Measurements from ENCODE around the gene MRPL50.
"Not testable (repeated sequence)": the region's sequence is repeated elsewhere in the genome, so short reads cannot be mapped to it uniquely, and the experiment has no call there.

Gene MRPL50

DNA sequence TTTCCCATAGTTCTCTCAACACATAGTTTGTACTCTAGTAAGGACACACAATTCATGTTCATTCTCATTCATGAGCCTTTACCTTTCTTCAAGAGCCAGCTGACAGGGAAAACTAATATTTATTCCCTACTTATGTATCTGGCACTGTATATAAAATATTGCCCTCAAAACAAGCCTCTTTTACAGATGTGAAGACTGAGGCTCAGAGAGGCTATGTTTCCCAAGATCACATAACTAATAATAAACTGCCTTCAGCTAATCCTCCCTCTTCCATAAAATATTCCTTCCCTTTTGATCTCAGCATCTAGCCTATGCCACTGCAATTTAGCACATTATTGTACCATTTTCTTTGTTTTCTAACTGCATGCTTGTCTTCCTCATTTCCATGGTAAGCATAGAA is 19.0 kb upstream of the MRPL50 start:
- no peak for DNase-seq

DNA sequence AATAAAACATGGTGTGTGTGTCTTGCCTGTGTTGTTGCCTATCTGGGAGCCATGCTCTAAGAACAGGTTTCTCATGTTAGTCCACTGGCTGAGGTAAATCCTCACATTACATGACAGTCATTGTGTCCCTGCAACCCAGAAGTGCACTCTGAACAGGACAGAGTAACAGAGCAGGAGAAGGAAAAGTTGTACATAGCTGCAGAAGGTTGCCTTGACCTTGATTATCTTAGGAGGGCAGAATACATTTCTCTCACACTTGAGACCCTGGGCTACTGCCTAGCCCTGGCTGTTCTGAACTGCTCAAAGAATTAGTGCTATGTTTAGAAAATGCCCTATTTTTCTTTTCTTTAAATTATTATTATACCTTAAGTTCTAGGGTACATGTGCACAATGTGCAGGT is 17.2 kb upstream of the MRPL50 start:
- DNase-seq: no peak

DNA sequence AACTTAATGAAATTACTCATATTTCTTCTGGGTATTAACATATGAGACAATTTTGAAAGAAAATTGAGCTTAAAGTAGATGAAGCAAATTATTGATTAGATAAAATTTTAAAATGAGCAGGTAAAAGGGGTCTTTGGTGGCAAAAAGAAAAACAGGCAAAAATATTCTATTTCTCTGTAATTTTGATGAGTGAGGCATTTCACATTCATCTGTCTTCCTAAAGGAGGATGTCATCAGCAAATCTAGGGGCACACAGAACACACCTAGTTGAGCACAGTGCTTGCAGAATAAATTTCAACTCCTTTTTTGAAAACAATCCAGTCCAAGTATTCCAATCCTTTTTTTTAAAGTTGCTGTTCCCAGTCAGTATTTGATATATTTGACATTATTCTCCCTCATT is 16.4 kb upstream of the MRPL50 start:
- DNase-seq: no peak

DNA sequence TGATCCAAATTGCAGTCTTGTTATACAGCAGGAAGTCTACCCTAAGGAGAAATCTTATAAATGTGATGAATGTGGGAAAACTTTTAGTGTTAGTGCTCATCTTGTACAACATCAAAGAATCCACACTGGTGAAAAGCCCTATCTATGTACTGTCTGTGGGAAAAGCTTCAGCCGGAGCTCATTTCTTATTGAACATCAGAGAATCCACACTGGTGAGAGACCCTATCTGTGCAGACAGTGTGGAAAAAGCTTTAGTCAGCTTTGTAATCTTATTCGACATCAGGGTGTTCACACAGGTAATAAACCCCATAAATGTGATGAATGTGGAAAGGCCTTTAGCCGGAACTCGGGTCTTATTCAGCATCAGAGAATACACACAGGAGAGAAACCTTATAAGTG is 10.7 kb upstream of the MRPL50 start:
- no peak for DNase-seq

DNA sequence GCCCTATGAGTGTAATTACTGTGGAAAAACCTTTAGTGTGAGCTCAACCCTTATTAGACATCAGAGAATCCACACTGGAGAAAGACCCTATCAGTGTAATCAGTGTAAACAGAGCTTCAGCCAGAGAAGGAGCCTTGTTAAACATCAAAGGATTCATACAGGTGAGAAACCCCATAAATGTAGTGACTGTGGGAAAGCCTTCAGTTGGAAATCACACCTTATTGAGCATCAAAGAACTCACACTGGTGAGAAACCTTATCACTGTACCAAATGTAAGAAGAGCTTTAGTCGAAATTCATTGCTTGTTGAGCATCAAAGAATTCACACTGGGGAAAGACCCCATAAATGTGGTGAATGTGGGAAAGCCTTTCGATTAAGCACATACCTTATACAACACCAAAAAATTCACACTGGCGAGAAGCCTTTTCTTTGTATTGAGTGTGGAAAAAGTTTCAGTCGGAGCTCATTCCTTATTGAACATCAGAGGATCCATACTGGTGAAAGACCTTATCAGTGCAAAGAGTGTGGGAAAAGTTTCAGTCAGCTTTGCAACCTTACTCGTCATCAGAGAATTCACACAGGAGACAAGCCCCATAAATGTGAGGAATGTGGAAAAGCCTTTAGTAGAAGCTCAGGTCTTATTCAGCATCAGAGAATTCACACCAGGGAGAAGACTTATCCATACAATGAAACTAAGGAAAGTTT is 10.1 kb upstream of the MRPL50 start:
- no peak for DNase-seq

DNA sequence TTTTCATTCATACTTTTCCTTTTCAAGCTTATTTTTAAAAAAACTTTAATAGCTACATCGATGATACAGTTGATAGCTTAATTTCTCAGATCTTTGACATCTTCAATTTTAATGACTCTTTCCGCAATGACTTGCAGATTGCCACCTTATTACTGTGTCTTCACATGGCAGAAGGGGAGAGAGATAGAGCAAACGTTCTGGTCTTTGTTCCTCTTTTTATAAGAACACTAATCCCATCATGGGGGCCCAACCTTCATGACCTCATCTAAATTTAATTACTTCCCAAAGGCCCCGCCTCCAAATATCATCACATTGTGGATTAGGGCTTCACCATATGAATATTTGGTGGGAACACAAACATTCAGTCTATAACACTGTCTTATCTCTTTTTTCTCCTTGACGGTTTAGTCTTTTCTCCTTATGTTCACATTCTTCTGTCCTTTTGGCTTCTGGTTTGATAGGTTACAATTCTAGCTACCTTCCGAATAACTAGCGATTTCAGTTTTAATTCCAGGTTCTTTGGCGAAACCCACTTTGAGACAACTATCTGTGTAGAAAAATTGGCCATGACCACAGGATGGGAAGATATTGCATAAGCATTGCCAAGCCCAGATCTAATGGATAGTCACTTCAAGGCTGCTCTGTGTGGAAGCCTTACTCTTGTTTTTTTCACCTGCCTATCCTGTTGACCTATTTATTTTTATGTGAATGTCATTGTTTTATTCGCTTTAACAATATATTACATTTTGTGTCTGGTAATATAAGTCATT is 5.3 kb upstream of the MRPL50 start:
- no peak for DNase-seq

DNA sequence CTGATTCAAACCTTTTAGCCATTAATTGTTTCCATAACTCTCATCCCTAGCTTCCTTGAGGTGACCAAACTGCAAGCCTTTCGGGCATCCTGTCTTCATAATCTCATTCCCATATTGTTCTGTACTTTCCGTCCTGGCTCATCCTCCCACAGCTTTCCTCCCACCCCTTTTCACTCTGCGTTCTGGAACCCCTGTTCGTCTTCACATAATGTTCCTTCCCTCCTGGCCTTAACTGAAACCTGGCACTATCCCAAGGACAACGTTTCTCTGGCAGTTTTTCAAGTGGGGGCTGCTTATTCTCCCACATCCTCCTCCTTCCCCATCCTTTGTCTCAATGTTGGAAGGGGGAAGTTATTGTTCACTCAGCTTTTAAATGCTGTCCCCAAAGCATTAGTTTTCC is 1.7 kb upstream of the MRPL50 start:
- DNase-seq: no peak

DNA sequence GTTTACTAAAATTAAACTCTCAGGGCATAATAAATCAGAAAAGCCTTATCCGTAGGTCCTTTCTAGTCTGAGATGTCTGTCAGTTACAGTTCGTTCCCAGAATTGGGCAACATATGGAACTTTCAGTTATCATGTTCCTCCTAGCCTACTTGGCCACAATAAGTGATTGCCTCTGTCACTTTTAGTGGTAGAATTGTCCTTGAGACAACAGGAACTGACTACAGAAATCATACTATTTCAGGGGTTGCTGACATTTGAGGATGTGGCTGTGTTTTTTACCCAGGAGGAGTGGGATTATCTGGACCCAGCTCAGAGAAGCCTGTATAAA is 1.2 kb upstream of the MRPL50 start:
- peak; percentile 22 for DNase-seq

DNA sequence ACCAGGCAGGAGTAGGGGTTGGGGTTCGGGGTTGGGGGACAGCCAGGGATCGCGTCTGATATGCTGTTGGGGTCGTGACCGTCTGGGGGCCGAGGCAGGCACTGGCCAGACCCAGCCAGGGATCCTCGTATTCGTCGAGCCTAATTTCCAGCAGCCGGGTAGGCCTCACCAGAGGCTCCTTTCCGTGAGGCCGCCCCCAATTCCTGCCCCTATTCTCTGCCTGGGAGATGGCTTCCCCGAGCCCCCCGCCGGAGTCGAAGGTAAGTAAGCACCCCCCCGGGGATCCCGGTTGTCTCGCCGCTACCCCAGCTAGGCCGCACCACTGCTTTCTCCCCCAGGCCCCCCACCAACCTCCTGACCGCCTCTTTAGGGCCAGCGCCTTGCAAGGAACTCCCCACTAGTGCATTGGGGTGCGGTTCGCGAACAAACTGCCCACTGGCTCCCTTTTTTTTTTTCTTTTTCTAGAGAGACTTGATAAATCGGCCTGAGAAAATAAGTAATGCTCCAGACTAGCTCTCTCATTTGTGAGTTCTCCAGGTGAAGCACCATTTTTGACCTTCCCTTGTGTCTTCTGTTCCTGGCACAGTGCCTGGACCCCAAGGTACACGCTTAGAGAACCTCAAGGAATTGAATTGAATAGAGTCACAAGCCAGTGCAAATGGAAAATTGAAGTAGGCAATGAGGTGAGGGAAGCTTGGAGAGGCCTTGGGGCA is 668 bp upstream of the MRPL50 start:
- peak; percentile 27 for DNase-seq

DNA sequence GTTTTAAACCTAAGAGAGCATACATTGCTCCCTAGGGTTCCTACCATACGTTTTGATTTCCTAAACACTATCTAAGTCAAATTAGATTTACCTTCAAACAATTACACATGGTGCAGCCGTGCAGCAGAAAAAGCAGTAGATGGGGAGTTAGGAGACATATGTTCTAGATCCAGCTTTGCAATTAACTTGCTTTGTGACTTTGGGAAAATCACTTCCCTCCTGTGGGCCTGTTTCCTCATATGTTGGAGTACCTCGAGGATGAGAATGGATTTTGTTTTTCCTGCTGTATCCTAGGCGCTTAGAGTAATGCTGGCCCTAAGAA is 711 bp downstream of the MRPL50 start:
- peak; percentile 37 for DNase-seq

DNA sequence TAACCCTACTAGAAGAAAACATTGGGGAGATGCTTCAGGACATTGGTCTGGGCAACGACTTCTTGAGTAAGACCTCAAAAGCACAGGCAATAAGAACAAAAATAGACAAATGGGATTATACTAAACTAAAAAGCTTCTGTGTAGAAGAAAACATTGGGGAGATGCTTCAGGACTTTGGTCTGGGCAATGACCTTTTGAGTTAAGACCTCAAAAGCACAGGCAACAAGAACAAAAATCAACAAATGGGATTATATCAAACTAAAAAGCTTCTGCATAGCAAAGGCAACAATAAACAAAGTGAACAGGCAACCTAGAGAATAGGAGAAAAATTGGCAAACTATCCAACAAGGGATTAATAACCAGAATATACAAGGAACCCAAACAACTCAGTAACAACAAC is 3.7 kb downstream of the MRPL50 start:
- no peak for DNase-seq

DNA sequence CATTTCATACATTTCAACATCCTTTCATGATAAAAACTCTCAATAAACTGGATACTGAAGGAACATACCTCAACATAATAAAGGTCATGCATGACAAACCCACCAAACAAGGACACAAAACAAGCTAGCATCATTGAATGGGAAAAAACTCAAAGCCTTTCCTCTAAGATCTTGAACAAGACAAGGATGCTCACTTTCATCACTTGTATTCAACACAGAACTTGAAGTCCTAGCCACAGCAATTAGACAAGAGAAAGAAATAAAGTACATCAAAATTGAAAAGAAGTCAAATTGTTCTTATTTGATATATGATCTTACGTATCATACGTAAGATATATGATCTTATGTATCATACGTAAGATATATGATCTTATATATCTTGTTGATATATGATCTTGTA is 5.3 kb downstream of the MRPL50 start:
- DNase-seq: no peak

DNA sequence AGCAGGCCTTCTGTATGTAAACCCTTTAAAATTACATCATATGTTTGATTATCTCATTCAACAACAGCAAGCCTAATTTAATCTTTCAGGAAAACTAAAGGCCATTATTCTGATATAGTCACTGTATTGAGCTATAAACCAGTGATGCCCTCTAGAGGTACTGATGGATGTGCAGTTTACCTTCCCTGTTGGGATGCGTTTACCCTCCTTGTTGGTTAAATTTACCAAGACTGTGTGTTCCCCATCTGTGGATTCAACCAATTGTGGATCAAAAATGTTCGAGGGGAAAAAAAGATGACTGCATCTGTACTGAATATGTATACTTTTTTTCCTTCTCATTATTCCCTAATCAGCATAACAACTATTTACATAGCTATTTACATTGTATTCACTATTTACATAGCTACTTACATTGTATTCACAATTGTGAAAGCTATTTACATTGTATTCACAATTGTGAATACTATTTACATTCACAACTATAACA is 9.9 kb downstream of the MRPL50 start:
- DNase-seq: peak; percentile 24

DNA sequence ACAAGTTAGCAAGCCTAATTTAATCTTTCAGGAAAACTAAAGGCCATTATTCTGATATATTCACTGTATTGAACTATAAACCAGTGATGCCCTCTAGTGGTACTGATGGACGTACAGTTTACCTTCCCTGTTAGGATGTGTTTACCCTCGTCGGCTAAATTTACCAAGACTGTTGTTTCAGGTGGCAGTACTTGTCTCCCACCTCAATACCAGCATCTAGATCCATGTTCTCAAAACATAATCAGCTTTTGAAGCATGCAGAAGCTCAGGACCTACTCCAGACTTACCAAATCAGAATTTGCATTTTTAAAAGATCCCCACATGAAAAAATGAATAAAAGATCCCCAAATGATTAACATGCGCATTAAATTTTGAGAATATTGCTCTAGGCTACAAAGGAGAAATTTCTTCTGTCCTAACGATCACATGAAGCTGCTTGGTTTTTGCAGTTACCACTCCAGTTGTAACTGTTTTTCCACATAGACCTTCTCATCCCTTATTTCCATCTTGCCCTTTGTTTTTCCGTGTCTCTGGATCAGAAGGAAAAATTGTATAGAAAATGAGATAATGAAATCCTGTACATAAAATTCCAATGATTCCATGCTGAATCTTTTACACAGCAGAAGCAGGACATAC is 10.4 kb downstream of the MRPL50 start:
- peak; percentile 64 for DNase-seq

DNA sequence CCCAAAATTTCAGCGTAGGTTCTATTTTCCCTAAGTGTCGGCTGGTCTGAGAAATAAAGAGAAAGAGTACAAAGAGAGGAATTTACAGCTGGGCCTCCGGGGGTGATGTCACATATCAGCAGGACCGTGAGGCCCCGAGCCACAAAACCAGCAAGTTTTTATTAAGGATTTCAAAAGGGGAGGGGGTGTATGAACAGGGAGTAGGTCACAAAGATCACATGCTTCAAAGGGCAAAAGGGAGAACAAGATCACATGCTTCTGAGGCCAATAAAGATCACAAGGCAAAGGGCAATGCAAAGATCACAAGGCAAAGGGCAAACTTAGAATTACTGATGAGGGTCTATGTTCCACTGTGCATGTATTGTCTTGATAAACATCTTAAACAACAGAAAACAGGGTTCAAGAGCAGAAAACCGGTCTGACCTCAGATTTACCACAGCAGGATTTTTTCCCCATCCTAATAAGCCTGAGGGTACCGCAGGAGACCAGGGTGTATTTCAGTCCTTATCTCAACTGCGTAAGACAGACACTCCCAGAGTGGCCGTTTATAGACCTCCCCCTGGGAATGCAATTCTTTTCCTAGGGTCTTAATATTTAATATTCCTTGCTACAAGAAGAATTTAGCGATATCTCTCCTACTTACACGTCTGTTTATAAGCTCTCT is 13.4 kb downstream of the MRPL50 start, which contains the start of gene BAAT:
TSS of gene BAAT (minus strand) at position 134 of the 664 bp plus-strand sequence. CDS start 13,602 bp downstream, outside the sequence.
- DNase-seq: not testable (repeated sequence)

DNA sequence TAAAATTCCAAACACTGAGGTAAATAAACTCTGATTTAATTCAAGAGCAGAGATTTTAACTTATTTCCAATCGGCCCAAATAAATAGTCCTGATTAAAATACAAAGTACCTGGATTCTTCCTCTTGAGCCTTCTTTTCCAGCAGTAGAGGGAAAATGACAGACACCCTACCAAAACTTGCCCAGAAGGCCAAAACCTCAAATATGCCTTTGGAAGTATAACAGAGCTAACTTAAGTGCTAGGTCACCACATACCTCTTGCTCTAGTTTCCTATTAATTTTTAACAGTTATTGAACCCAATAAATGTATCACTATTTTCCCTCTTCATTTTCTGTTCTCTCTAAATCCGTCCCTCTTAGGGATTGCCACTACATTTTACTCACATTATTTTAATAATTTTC is 15.1 kb downstream of the MRPL50 start:
- no peak for DNase-seq

DNA sequence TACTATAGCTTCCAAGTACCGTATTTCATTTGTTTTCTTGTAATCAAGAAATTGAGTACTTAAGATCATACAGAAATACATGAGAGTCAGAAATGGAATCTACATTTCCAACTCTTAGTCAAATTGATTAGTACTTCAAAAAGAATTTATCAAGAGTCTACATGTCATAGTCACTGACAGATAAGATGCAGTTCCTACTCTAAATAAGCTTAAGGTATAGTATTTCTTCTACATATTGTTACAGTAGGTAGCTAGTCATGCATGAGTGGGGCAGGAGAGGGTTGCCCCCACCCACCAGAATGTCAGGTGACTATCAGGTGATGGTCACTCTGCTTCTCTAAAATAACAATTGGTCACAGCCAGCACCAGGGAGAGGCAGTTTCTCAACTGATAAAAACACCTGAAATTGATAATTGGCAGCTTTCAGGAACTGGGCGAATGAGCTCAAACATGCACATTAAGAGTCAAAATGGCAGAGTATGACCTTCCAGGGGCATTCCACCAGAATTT is 16.5 kb downstream of the MRPL50 start:
- no peak for DNase-seq

DNA sequence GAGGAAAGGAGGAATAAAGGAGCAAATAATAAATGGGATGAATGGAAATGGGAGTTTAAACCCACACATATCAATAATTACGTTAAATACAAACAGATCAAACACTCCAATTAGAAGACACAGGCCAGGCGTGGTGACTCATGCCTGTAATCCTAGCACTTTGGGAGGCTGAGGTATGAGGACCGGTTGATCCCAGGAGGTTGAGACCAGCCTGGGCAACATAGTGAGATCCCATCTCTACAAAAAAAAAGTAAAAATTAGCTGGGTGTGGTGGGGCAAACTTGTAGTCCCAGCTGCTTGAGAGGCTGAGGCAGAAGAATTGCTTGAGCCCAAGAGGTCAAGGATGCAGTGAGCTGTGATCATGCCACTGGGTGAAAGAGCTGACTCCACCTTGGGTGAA is 17.3 kb downstream of the MRPL50 start:
- DNase-seq: no peak

DNA sequence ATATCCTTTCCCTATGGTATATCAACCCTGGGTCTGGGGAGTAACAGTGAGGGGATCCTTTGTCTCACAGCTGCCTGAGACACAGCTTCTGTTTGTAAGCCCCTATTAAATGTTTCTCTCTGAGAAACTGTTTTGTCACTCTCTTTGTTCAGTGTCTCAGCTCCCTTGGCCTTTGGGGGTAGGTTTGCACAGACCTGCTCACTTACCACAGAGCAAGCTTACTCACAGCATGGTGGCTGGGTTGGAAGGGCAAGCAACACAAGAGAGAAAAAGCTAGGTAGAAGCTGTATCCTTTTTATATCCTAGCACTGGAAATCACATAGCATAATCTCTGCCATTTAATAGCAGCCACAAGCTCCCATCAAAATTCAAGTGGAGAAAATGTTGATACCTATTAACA is 18.1 kb downstream of the MRPL50 start:
- no peak for DNase-seq

DNA sequence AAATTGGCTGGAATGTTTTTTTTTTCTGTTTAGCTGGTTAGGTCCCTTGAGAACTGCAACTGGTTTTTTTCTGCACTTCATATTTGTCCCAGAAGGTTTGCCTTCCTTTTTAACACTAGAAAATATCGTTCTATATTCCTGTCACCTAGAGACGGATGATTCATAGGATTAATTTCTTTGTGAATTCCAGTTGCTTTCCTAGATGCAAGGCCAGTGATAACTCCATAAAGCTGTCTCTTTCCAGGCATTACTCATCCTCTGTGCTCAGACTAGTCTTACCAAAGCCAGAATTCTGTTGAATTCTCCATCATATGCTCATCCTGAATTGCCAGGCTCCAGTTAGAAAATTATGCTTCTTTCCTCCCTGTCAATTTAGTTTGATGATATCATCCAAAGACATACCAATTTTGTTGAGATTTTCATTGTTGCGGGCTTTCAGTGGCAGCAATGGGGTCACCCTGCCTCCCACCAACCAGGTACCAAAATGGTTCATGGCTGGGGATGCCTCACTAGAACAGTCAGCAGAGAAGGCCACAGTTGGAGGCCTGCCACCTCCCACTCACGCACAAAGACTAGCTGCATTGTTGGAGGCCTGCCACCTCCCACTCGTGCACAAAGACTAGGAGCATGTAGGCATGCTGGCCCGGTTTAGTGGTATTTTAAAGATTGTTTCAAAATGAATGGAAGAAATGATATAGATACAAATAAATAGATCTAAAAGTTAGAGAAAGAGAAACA is 22.1 kb downstream of the MRPL50 start:
- no peak for DNase-seq

DNA sequence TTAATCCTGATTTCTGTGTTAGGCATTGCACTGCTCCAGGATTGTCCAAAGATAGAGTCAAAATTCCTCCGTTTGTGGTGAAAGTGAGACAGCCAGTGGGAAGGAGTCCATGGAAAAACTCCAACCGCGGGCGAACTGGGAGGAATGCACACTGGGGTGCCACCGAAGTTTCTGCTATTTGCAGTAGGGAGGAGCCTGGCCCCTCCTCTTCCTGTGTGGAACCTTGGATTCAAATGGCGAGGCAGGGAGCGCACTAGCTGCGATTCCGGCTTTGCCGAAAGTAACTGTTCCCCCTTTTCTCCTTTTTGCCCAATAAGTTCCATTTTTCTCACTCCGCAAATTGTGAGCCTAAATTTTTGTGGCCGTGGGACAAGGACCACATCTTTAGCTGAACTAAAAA is 22.9 kb downstream of the MRPL50 start:
- DNase-seq: no peak
